ENCODE measurements around the gene MICAL1. TPM values are rescaled to one million over a fixed set of nuclear protein-coding genes. Genes with fewer than 3 reads are reported as not detected.

Gene MICAL1
- total and polyA plus RNA-seq, 12 donors, result 3.1 to 99.9 (median 10.4) TPM

- H3K27ac ChIP-seq, result no peak overlapping the region
- DNase-seq, result no peak
- peaks cover 0 to 3% of the 10 kb centered on the region in 2 donors for H3K4me1 ChIP-seq (replicated peaks in 1 of 2)
- TF ChIP-seq CTCF (IDR thresholded peaks at IDR 0.05), result no peak
- no peak for TF ChIP-seq POLR2A (IDR thresholded peaks at IDR 0.05)
- H3K9me3 ChIP-seq (replicated peaks in 1 of 3), result no peaks in the 10 kb centered on the region
- 92 to 100% (median 96%) methylated on average over 4 to 5 of the region's 5 CpGs for WGBS, 4 donors
- intact Hi-C loops (cut with DNase I), result no loop called here
- H3K27me3 ChIP-seq, result no peaks in the 10 kb centered on the region
- H3K36me3 ChIP-seq (replicated peaks in 1 of 2), result peaks cover 0 to 57% of the 10 kb centered on the region in 2 donors
- no peak overlapping the region for H3K4me3 ChIP-seq
Measured at GRCh38 chr6:109471105-109471810, 15.7 kb upstream of the MICAL1 start.

- WGBS, 4 donors, result 86 to 91% (median 90%) methylated on average over 5 of the region's 5 CpGs
- H3K9me3 ChIP-seq (replicated peaks in 1 of 3), result no peaks in the 10 kb centered on the region
- TF ChIP-seq POLR2A (IDR thresholded peaks at IDR 0.05) (no peak), CTCF (IDR thresholded peaks at IDR 0.05) (no peak)
- no peaks in the 10 kb centered on the region for H3K4me1 ChIP-seq (replicated peaks in 1 of 2)
- no peak overlapping the region for H3K27ac ChIP-seq
- no peak for DNase-seq
- no peak overlapping the region for H3K4me3 ChIP-seq
- intact Hi-C loops (cut with DNase I), result no loop called here
- H3K27me3 ChIP-seq, result no peaks in the 10 kb centered on the region
- H3K36me3 ChIP-seq (replicated peaks in 1 of 2), result peaks cover 0 to 60% of the 10 kb centered on the region in 2 donors
Measured at GRCh38 chr6:109469591-109470189, 14.1 kb upstream of the MICAL1 start.

- no peak for DNase-seq
- no peak overlapping the region for H3K4me3 ChIP-seq
- peaks cover 0 to 50% of the 10 kb centered on the region in 2 donors for H3K36me3 ChIP-seq (replicated peaks in 1 of 2)
- H3K27me3 ChIP-seq, result no peaks in the 10 kb centered on the region
- TF ChIP-seq CTCF (IDR thresholded peaks at IDR 0.05), result no peak
- no peak for TF ChIP-seq POLR2A (IDR thresholded peaks at IDR 0.05)
- 91 to 97% (median 96%) methylated on average over 6 of the region's 6 CpGs for WGBS, 4 donors
- H3K27ac ChIP-seq, result no peak overlapping the region
- intact Hi-C loops (cut with DNase I), result no loop called here
- no peaks in the 10 kb centered on the region for H3K4me1 ChIP-seq (replicated peaks in 1 of 2)
- H3K9me3 ChIP-seq (replicated peaks in 1 of 3), result no peaks in the 10 kb centered on the region
Measured at GRCh38 chr6:109467696-109468095, 12.1 kb upstream of the MICAL1 start.

GRCh38 chr6:109466212-109466923, 10.8 kb upstream of the MICAL1 start:
- Histone ChIP-seq H3K36me3 (replicated peaks in 1 of 2) (peaks cover 0 to 36% of the 10 kb centered on the region in 2 donors), H3K27ac (no peak overlapping the region), H3K4me1 (replicated peaks in 1 of 2) (no peaks in the 10 kb centered on the region), H3K4me3 (no peak overlapping the region), H3K9me3 (replicated peaks in 1 of 3) (no peaks in the 10 kb centered on the region), H3K27me3 (no peaks in the 10 kb centered on the region)
- no peak for TF ChIP-seq CTCF (IDR thresholded peaks at IDR 0.05)
- TF ChIP-seq POLR2A (IDR thresholded peaks at IDR 0.05), result no peak
- DNase-seq, result no peak
- intact Hi-C loops (cut with DNase I), result no loop called here
- 90 to 94% (median 91%) methylated on average over 7 of the region's 7 CpGs for WGBS, 4 donors

Data from adrenal gland (tissue), 12 donors.